ENCODE data around the gene GTPBP3.
A peak's percentile ranks its signal among the peaks of the same experiment; 100 is the strongest.

Gene GTPBP3

GRCh38 chr19:17309965-17310461 is 27.3 kb upstream of the GTPBP3 start:
- 4 to 5% methylated on average over 11 to 14 of the region's 23 CpGs for WGBS, 2 experiments (ENCODE audit: insufficient coverage in 2 of 2)
- H3K27ac ChIP-seq (ENCODE audit: low read depth, low read length, severe bottlenecking), result peak overlapping the region; percentile 72
- H3K36me3 ChIP-seq (ENCODE audit: control insufficient read depth, insufficient read depth, low read length), result peaks cover 33% of the 10 kb centered on the region
- H3K4me3 ChIP-seq (ENCODE audit: extremely low read depth, insufficient read depth, low read length, poor library complexity, severe bottlenecking), result peak overlapping the region; percentile 97
- H3K4me1 ChIP-seq (ENCODE audit: control insufficient read depth, insufficient read depth, low read length, poor library complexity, severe bottlenecking), result peaks cover 25% of the 10 kb centered on the region
- H3K9me3 ChIP-seq (ENCODE audit: control insufficient read depth, low read length), result no peaks in the 10 kb centered on the region

- Histone ChIP-seq H3K4me3 (ENCODE audit: extremely low read depth, insufficient read depth, low read length, poor library complexity, severe bottlenecking) (no peak overlapping the region), H3K27ac (ENCODE audit: low read depth, low read length, severe bottlenecking) (peak overlapping the region; percentile 33), H3K36me3 (ENCODE audit: control insufficient read depth, insufficient read depth, low read length) (peaks cover 47% of the 10 kb centered on the region), H3K4me1 (ENCODE audit: control insufficient read depth, insufficient read depth, low read length, poor library complexity, severe bottlenecking) (peaks cover 22% of the 10 kb centered on the region), H3K9me3 (ENCODE audit: control insufficient read depth, low read length) (no peaks in the 10 kb centered on the region)
- WGBS, 2 experiments (ENCODE audit: insufficient coverage in 2 of 2), result 85 to 89% methylated on average over 10 to 11 of the region's 11 CpGs
Measured at GRCh38 chr19:17311455-17312188, 25.7 kb upstream of the GTPBP3 start.

GRCh38 chr19:17312189-17313113 is 24.9 kb upstream of the GTPBP3 start:
- Histone ChIP-seq H3K36me3 (ENCODE audit: control insufficient read depth, insufficient read depth, low read length) (peaks cover 54% of the 10 kb centered on the region), H3K9me3 (ENCODE audit: control insufficient read depth, low read length) (no peaks in the 10 kb centered on the region), H3K4me3 (ENCODE audit: extremely low read depth, insufficient read depth, low read length, poor library complexity, severe bottlenecking) (no peak overlapping the region), H3K4me1 (ENCODE audit: control insufficient read depth, insufficient read depth, low read length, poor library complexity, severe bottlenecking) (peaks cover 22% of the 10 kb centered on the region), H3K27ac (ENCODE audit: low read depth, low read length, severe bottlenecking) (no peak overlapping the region)
- WGBS, 2 experiments (ENCODE audit: insufficient coverage in 2 of 2), result 93% methylated on average over 17 to 19 of the region's 20 CpGs

- peaks cover 20% of the 10 kb centered on the region for H3K4me1 ChIP-seq (ENCODE audit: control insufficient read depth, insufficient read depth, low read length, poor library complexity, severe bottlenecking)
- no peak overlapping the region for H3K27ac ChIP-seq (ENCODE audit: low read depth, low read length, severe bottlenecking)
- no peak overlapping the region for H3K4me3 ChIP-seq (ENCODE audit: extremely low read depth, insufficient read depth, low read length, poor library complexity, severe bottlenecking)
- WGBS, 2 experiments (ENCODE audit: insufficient coverage in 2 of 2), result 98% methylated on average over 14 to 18 of the region's 19 CpGs
- no peaks in the 10 kb centered on the region for H3K9me3 ChIP-seq (ENCODE audit: control insufficient read depth, low read length)
- peaks cover 66% of the 10 kb centered on the region for H3K36me3 ChIP-seq (ENCODE audit: control insufficient read depth, insufficient read depth, low read length)
Measured at GRCh38 chr19:17314007-17314593, 23.3 kb upstream of the GTPBP3 start.

- Histone ChIP-seq H3K36me3 (ENCODE audit: control insufficient read depth, insufficient read depth, low read length) (peaks cover 70% of the 10 kb centered on the region), H3K4me1 (ENCODE audit: control insufficient read depth, insufficient read depth, low read length, poor library complexity, severe bottlenecking) (no peaks in the 10 kb centered on the region), H3K27ac (ENCODE audit: low read depth, low read length, severe bottlenecking) (no peak overlapping the region), H3K4me3 (ENCODE audit: extremely low read depth, insufficient read depth, low read length, poor library complexity, severe bottlenecking) (no peak overlapping the region), H3K9me3 (ENCODE audit: control insufficient read depth, low read length) (no peaks in the 10 kb centered on the region)
- 93 to 100% methylated on average over 1 to 3 of the region's 6 CpGs for WGBS, 2 experiments (ENCODE audit: insufficient coverage in 2 of 2)
Measured at GRCh38 chr19:17318966-17319365, 18.4 kb upstream of the GTPBP3 start.

GRCh38 chr19:17319473-17320238 is 17.7 kb upstream of the GTPBP3 start:
- Histone ChIP-seq H3K9me3 (ENCODE audit: control insufficient read depth, low read length) (no peaks in the 10 kb centered on the region), H3K36me3 (ENCODE audit: control insufficient read depth, insufficient read depth, low read length) (peaks cover 63% of the 10 kb centered on the region), H3K4me3 (ENCODE audit: extremely low read depth, insufficient read depth, low read length, poor library complexity, severe bottlenecking) (no peak overlapping the region), H3K27ac (ENCODE audit: low read depth, low read length, severe bottlenecking) (no peak overlapping the region), H3K4me1 (ENCODE audit: control insufficient read depth, insufficient read depth, low read length, poor library complexity, severe bottlenecking) (no peaks in the 10 kb centered on the region)
- WGBS, 2 experiments (ENCODE audit: insufficient coverage in 2 of 2), result 94 to 95% methylated on average over 26 to 30 of the region's 40 CpGs

GRCh38 chr19:17320435-17320834 is 16.9 kb upstream of the GTPBP3 start:
- Histone ChIP-seq H3K36me3 (ENCODE audit: control insufficient read depth, insufficient read depth, low read length) (peaks cover 61% of the 10 kb centered on the region), H3K4me1 (ENCODE audit: control insufficient read depth, insufficient read depth, low read length, poor library complexity, severe bottlenecking) (no peaks in the 10 kb centered on the region), H3K27ac (ENCODE audit: low read depth, low read length, severe bottlenecking) (no peak overlapping the region), H3K4me3 (ENCODE audit: extremely low read depth, insufficient read depth, low read length, poor library complexity, severe bottlenecking) (no peak overlapping the region), H3K9me3 (ENCODE audit: control insufficient read depth, low read length) (no peaks in the 10 kb centered on the region)
- WGBS, 2 experiments (ENCODE audit: insufficient coverage in 2 of 2), result 85 to 86% methylated on average over 11 of the region's 11 CpGs

GRCh38 chr19:17321655-17322489 is 15.5 kb upstream of the GTPBP3 start:
- Histone ChIP-seq H3K9me3 (ENCODE audit: control insufficient read depth, low read length) (no peaks in the 10 kb centered on the region), H3K36me3 (ENCODE audit: control insufficient read depth, insufficient read depth, low read length) (peaks cover 53% of the 10 kb centered on the region), H3K27ac (ENCODE audit: low read depth, low read length, severe bottlenecking) (peak overlapping the region; percentile 33), H3K4me3 (ENCODE audit: extremely low read depth, insufficient read depth, low read length, poor library complexity, severe bottlenecking) (no peak overlapping the region), H3K4me1 (ENCODE audit: control insufficient read depth, insufficient read depth, low read length, poor library complexity, severe bottlenecking) (peaks cover 7% of the 10 kb centered on the region)
- WGBS, 2 experiments (ENCODE audit: insufficient coverage in 2 of 2), result 96 to 97% methylated on average over 15 to 18 of the region's 19 CpGs

- 96% methylated on average over 6 to 9 of the region's 10 CpGs for whole genome bisulfite sequencing, 2 experiments (ENCODE audit: insufficient coverage in 2 of 2)
- Histone ChIP-seq H3K36me3 (ENCODE audit: control insufficient read depth, insufficient read depth, low read length) (peaks cover 45% of the 10 kb centered on the region), H3K4me3 (ENCODE audit: extremely low read depth, insufficient read depth, low read length, poor library complexity, severe bottlenecking) (no peak overlapping the region), H3K27ac (ENCODE audit: low read depth, low read length, severe bottlenecking) (peak overlapping the region; percentile 33), H3K9me3 (ENCODE audit: control insufficient read depth, low read length) (no peaks in the 10 kb centered on the region), H3K4me1 (ENCODE audit: control insufficient read depth, insufficient read depth, low read length, poor library complexity, severe bottlenecking) (peaks cover 13% of the 10 kb centered on the region)
Measured at GRCh38 chr19:17322854-17323253, 14.5 kb upstream of the GTPBP3 start.
